GM23248 (cell line): ENCODE measurements around the gene TMEM154. TPM values are rescaled to one million over a fixed set of nuclear protein-coding genes. Genes with fewer than 3 reads are reported as not detected.

Experiments used
- DNase-seq: peaks from one replicate; pipeline ENCODE4 v3.0.0-alpha.2; 2015
- H2AFZ ChIP-seq: fragments of 200-600 bp; sonication (generic); 2 replicates; pipeline ENCODE4 v1.6.1; 2016; ENCODE audit warnings: antibody characterized with exemption
- H3F3A ChIP-seq: fragments of 200-600 bp; sonication (generic); 2 replicates; pipeline ENCODE4 v1.6.1; 2016; ENCODE audit warnings: mild to moderate bottlenecking, antibody characterized with exemption, mixed run types; ENCODE audit not compliant: insufficient read depth
- H3K27ac ChIP-seq: fragments of 200-600 bp; sonication (generic); 2 replicates; pipeline ENCODE4 v1.5.1; 2016; ENCODE audit warnings: mild to moderate bottlenecking
- H3K27me3 ChIP-seq: fragments of 200-600 bp; sonication (generic); replicated peaks from 2 replicates; pipeline ENCODE4 v1.6.1; 2016; ENCODE audit warnings: mild to moderate bottlenecking; ENCODE audit not compliant: insufficient read depth
- H3K36me3 ChIP-seq: fragments of 200-600 bp; sonication (generic); 2 replicates; pipeline ENCODE4 v1.6.1; 2016; ENCODE audit warnings: low read depth, mild to moderate bottlenecking
- H3K4me1 ChIP-seq: fragments of 200-600 bp; sonication (generic); 2 replicates; pipeline ENCODE4 v1.6.1; 2016; ENCODE audit warnings: mild to moderate bottlenecking; ENCODE audit not compliant: insufficient read depth
- H3K4me2 ChIP-seq: fragments of 200-600 bp; sonication (generic); one replicate; pipeline ENCODE4 v1.6.1; 2016; ENCODE audit warnings: mild to moderate bottlenecking; ENCODE audit not compliant: unreplicated experiment
- H3K4me3 ChIP-seq: fragments of 200-600 bp; sonication (generic); 2 replicates; pipeline ENCODE4 v1.5.1; 2016; ENCODE audit warnings: mild to moderate bottlenecking
- H3K79me2 ChIP-seq: fragments of 200-600 bp; sonication (generic); 2 replicates; pipeline ENCODE4 v1.6.1; 2016; ENCODE audit warnings: mild to moderate bottlenecking; ENCODE audit not compliant: insufficient read depth
- H3K9ac ChIP-seq: fragments of 200-600 bp; sonication (generic); 2 replicates; pipeline ENCODE4 v1.6.1; 2016; ENCODE audit warnings: mild to moderate bottlenecking
- H3K9me2 ChIP-seq: fragments of 200-600 bp; sonication (generic); 2 replicates; pipeline ENCODE4 v1.6.1; 2016; ENCODE audit warnings: mixed run types, mild to moderate bottlenecking, moderate library complexity; ENCODE audit not compliant: insufficient read depth
- H3K9me3 ChIP-seq: fragments of 200-600 bp; sonication (generic); one replicate; pipeline ENCODE4 v1.6.1; 2017; ENCODE audit warnings: low read depth
- H4K20me1 ChIP-seq: fragments of 200-600 bp; sonication (generic); 2 replicates; pipeline ENCODE4 v1.6.0; 2016; ENCODE audit not compliant: insufficient read depth
- EZH2 ChIP-seq: fragments of 200-600 bp; sonication (generic); IDR thresholded peaks from 2 replicates; pipeline ENCODE4 v1.6.1; 2018; ENCODE audit warnings: antibody characterized with exemption, mild to moderate bottlenecking; ENCODE audit not compliant: insufficient read depth, poor library complexity, severe bottlenecking
- EZH2phosphoT487 ChIP-seq: fragments of 200-600 bp; sonication (generic); IDR thresholded peaks from 2 replicates; pipeline ENCODE4 v1.6.1; 2018; ENCODE audit warnings: antibody characterized with exemption, moderate library complexity, mild to moderate bottlenecking, low read depth; ENCODE audit not compliant: insufficient read depth
- WGBS, 2 experiments: methylation state at CpG; one replicate each; pipeline ENCODE4 v1.1.6; 2015 to 2017; ENCODE audit warnings: low lambda C conversion rate in 2 of 2, low coverage in 1 of 2; ENCODE audit errors: missing lambda C conversion rate in 2 of 2; 5-methylcytosine and 5-hydroxymethylcytosine counted together
- in situ Hi-C: fragments of 300-500 bp; cut with MboI; formaldehyde crosslinking; loops from 2 replicates; pipeline ENCODE4 v1.15.0; 2020
- polyA plus RNA-seq: library from polyadenylated mRNA; unstranded; fragments of >200 nt; fragmentation: Nextera tagmentation; extraction: Ambion mirVana; gene quantifications from 2 replicates; pipeline ENCODE4 v1.2.1, GENCODE V29; 2016
- total RNA-seq: library from RNA; depleted of rRNA; stranded (reverse); fragments of >200 nt; shearing (Covaris generic); gene quantifications from 2 replicates; pipeline ENCODE4 v1.2.3, GENCODE V29; 2014

Gene TMEM154
- total and polyA plus RNA-seq, 2 experiments from 2014 or later = 11.9 to 17.3 TPM

DNA sequence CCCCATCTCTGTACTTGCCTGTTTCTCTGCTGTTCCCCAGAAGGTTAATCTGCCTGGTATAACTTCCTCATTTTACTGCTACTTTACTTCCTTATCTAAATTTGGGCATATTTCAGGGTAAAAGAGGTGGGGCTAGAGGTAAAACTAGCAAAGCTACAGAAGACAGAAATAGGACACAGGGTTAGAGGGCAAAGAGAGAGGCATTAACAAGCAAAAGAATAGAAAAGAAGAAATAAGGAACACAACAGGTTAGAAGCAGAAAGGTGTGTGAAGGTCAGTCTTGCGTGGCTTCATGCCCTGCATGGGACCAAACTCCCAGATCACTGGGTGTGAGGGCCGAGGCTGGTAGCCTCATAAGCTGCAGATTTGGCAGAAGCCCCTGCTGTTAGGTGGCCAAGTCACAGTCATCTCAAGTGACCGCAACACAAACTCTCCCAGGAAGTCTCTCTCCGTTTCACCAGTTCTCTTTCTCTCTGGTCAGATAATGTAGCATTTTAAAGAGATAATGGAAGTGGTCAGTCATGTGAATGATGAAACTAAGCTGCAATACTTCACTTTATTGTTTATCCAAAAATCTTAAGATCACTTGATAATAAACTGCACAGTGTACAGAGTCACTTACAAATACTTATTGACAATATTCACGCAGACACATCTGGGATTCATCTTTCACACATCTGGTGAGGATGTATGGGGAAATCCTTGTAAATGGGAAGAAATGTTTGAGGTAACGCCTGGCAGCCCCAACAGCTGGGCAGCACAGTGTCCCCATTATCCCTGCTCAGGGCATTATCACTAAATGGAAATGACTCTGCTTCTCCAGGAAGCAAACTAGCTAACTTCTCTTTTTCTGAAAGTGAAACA, 16.4 kb downstream of the TMEM154 start:
- Histone ChIP-seq H3K27ac (no peak overlapping the region), H4K20me1 (no peaks in the 10 kb centered on the region), H3K4me1 (no peaks in the 10 kb centered on the region), H3K9me2 (no peaks in the 10 kb centered on the region), H3K27me3 (no peaks in the 10 kb centered on the region), H2AFZ (no peak overlapping the region), H3K4me2 (no peak overlapping the region), H3K4me3 (no peak overlapping the region), H3K79me2 (no peaks in the 10 kb centered on the region), H3K9me3 (no peaks in the 10 kb centered on the region), H3F3A (no peaks in the 10 kb centered on the region), H3K9ac (no peak overlapping the region), H3K36me3 (no peaks in the 10 kb centered on the region)
- in situ Hi-C loops = no loop called here
- DNase-seq = no peak
- TF ChIP-seq EZH2 = no peak
- TF ChIP-seq EZH2phosphoT487 = no peak
- 79 to 82% methylated on average over 6 of the region's 6 CpGs for WGBS, 2 experiments

DNA sequence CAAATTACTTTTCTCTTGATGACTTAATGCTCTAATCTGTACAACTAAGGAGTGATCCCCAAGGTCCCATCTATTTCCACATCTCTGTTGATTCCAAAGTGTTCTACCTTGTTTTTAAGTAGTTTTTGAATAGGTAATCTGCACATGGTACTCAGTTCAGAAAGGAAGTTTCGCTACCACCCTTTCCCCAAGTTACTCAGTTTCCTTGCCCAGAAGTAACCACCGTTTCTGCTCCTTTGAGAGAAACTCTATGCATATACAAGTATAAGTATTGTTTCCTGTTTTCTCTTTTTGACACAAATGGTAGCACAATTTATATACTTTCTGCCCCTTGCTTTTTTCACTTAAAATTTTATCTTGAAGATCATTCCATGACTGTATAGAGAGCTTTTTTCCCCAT, 18.1 kb downstream of the TMEM154 start:
- H3K9me2 ChIP-seq = no peaks in the 10 kb centered on the region
- TF ChIP-seq EZH2phosphoT487 = no peak
- TF ChIP-seq EZH2 = no peak
- no peaks in the 10 kb centered on the region for H3K27me3 ChIP-seq
- no peak for DNase-seq
- H3K4me3 ChIP-seq = no peak overlapping the region
- H3K4me1 ChIP-seq = no peaks in the 10 kb centered on the region
- no peaks in the 10 kb centered on the region for H4K20me1 ChIP-seq
- no peaks in the 10 kb centered on the region for H3K79me2 ChIP-seq
- no peak overlapping the region for H3K4me2 ChIP-seq
- WGBS, 2 experiments = 93 to 95% methylated on average over 2 of the region's 2 CpGs
- H3K9me3 ChIP-seq = no peaks in the 10 kb centered on the region
- no peaks in the 10 kb centered on the region for H3F3A ChIP-seq
- H3K27ac ChIP-seq = no peak overlapping the region
- H3K36me3 ChIP-seq = no peaks in the 10 kb centered on the region
- no peak overlapping the region for H2AFZ ChIP-seq
- no peak overlapping the region for H3K9ac ChIP-seq
- in situ Hi-C loops = no loop called here

DNA sequence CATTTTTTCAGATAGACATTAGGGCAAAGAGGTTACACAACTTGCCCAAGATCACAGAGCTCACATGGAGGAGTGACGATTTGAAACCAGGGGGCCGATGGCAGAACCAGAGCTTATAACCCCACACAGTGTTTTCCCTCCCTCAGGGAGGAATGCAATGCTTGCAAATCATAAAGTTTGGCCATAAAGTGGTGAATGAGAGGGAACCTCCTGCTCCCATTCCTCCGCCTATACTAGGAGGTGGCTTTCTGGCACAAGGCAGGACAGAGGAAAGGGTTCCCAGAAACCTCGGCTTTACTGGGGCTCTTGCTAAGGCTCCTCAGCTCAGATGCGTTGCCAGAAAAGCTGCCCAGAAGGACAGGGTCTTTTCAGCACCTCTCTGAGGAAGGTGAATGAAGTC, 19.3 kb downstream of the TMEM154 start:
- H3F3A ChIP-seq = no peaks in the 10 kb centered on the region
- in situ Hi-C loops = no loop called here
- DNase-seq = no peak
- H2AFZ ChIP-seq = no peak overlapping the region
- H3K4me1 ChIP-seq = no peaks in the 10 kb centered on the region
- TF ChIP-seq EZH2 = no peak
- TF ChIP-seq EZH2phosphoT487 = no peak
- H3K79me2 ChIP-seq = no peaks in the 10 kb centered on the region
- H3K36me3 ChIP-seq = no peaks in the 10 kb centered on the region
- no peak overlapping the region for H3K4me2 ChIP-seq
- H3K27ac ChIP-seq = no peak overlapping the region
- 80 to 84% methylated on average over 5 of the region's 5 CpGs for WGBS, 2 experiments
- H3K4me3 ChIP-seq = no peak overlapping the region
- H3K9ac ChIP-seq = no peak overlapping the region
- no peaks in the 10 kb centered on the region for H4K20me1 ChIP-seq
- no peaks in the 10 kb centered on the region for H3K9me2 ChIP-seq
- H3K9me3 ChIP-seq = no peaks in the 10 kb centered on the region
- H3K27me3 ChIP-seq = no peaks in the 10 kb centered on the region

DNA sequence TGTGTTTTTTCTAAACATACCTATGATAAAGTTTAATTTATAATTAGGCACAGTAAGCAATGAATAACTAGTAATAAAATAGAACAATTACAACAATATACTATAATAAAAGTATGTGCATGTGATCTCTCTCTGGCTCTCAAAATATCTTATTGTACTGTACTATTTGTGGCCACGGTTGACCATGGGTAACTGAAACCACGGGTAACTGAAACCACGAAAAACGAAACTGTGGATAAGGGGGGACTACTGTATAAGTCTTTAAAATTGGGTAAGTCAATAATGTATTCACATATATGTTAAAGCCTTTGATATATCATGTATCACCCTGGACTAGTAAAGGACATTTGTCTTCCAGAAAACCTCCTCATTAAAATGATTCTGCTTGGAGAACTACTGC, 20.0 kb downstream of the TMEM154 start:
- H3K4me3 ChIP-seq = no peak overlapping the region
- TF ChIP-seq EZH2phosphoT487 = no peak
- DNase-seq = no peak
- 97 to 98% methylated on average over 4 of the region's 4 CpGs for WGBS, 2 experiments
- in situ Hi-C loops = no loop called here
- H3K27ac ChIP-seq = no peak overlapping the region
- no peaks in the 10 kb centered on the region for H3K9me2 ChIP-seq
- no peaks in the 10 kb centered on the region for H3K27me3 ChIP-seq
- no peaks in the 10 kb centered on the region for H3K4me1 ChIP-seq
- H2AFZ ChIP-seq = no peak overlapping the region
- no peak overlapping the region for H3K9ac ChIP-seq
- no peaks in the 10 kb centered on the region for H3F3A ChIP-seq
- no peaks in the 10 kb centered on the region for H3K36me3 ChIP-seq
- no peak overlapping the region for H3K4me2 ChIP-seq
- H3K9me3 ChIP-seq = no peaks in the 10 kb centered on the region
- no peaks in the 10 kb centered on the region for H4K20me1 ChIP-seq
- no peaks in the 10 kb centered on the region for H3K79me2 ChIP-seq
